Ascending aorta (tissue), 2 donors: ENCODE results near the gene ADAMTS12. TPM values are rescaled to one million over a fixed set of nuclear protein-coding genes. Genes with fewer than 3 reads are reported as not detected.

Source experiments
- DNase-seq, 2 donors: peaks; one replicate each; pipeline ENCODE4 v3.0.0-alpha.2; 2019; ENCODE audit warnings: low spot score in 2 of 2
- H3K27ac ChIP-seq, 2 donors: fragments of 200-600 bp; sonication (generic); one replicate each; pipeline ENCODE4 v1.5.1; 2016 to 2017; ENCODE audit warnings: mild to moderate bottlenecking in 1 of 2
- H3K27me3 ChIP-seq: fragments of 200-600 bp; sonication (generic); one replicate; pipeline ENCODE4 v1.5.1; 2017
- H3K36me3 ChIP-seq, 2 donors: fragments of 200-600 bp; sonication (generic); one replicate each; pipeline ENCODE4 v1.5.1; 2016
- H3K4me1 ChIP-seq, 2 donors: fragments of 200-600 bp; sonication (generic); one replicate each; pipeline ENCODE4 v1.5.1; 2016 to 2017; ENCODE audit warnings: mild to moderate bottlenecking in 1 of 2
- H3K4me3 ChIP-seq, 2 donors: fragments of 200-600 bp; sonication (generic); one replicate each; pipeline ENCODE4 v1.5.1; 2016 to 2017; ENCODE audit warnings: mild to moderate bottlenecking in 1 of 2
- H3K9me3 ChIP-seq, 2 donors: fragments of 200-600 bp; sonication (generic); one replicate each; pipeline ENCODE4 v1.5.1; 2016
- intact Hi-C: fragments of 100-400 bp; cut with DNase I; formaldehyde crosslinking; loops from one replicate; pipeline ENCODE4 v1.15.1; 2023
- total RNA-seq: library from RNA; depleted of rRNA; stranded (reverse); fragments of >200 nt; gene quantifications from one replicate; pipeline ENCODE4 v1.1.0, GENCODE V29; 2016
- TF ChIP-seq, protein P1 (sequence below), 3 experiments: fragments of 200-600 bp in 2 of 3; fragments of 450-650 bp in 1 of 3; sonication (generic) in 2 of 3; IDR thresholded peaks; one replicate each; pipeline ENCODE4 v1.5.1; 2016 to 2019; ENCODE audit warnings: antibody characterized with exemption in 3 of 3, mild to moderate bottlenecking in 1 of 3, moderate library complexity in 1 of 3

The ADAMTS12 gene
- total RNA-seq, 1 donor from 2014 or later, result 1.4 TPM

DNA sequence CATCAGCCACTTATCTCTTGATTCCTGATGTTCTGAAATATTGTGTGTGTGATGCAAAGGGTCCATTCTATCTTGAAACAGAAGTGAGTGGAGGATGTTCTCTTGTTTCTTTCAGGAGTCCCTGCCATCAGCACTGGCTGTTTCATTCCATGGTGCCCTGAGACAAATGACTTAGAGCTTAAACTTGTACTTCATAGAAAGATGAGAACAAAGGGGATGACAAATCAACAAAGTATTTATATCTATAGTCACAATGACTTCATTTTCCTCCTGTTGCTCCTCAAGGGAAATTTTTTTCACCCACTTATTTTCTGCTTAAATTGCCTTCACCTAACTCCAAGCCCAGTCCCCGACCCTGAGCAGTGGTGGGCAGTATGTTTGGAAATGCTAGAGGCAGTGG, 279.4 kb downstream of the ADAMTS12 start:
- TF ChIP-seq, protein P1, sequence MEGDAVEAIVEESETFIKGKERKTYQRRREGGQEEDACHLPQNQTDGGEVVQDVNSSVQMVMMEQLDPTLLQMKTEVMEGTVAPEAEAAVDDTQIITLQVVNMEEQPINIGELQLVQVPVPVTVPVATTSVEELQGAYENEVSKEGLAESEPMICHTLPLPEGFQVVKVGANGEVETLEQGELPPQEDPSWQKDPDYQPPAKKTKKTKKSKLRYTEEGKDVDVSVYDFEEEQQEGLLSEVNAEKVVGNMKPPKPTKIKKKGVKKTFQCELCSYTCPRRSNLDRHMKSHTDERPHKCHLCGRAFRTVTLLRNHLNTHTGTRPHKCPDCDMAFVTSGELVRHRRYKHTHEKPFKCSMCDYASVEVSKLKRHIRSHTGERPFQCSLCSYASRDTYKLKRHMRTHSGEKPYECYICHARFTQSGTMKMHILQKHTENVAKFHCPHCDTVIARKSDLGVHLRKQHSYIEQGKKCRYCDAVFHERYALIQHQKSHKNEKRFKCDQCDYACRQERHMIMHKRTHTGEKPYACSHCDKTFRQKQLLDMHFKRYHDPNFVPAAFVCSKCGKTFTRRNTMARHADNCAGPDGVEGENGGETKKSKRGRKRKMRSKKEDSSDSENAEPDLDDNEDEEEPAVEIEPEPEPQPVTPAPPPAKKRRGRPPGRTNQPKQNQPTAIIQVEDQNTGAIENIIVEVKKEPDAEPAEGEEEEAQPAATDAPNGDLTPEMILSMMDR (IDR thresholded peaks at IDR 0.05), result no peak
- H3K4me3 ChIP-seq, result no peak overlapping the region
- H3K4me1 ChIP-seq, result no peaks in the 10 kb centered on the region
- no peaks in the 10 kb centered on the region for H3K9me3 ChIP-seq
- DNase-seq, result no peak
- intact Hi-C loops, result no loop called here
- no peaks in the 10 kb centered on the region for H3K36me3 ChIP-seq
- H3K27me3 ChIP-seq, result no peaks in the 10 kb centered on the region
- H3K27ac ChIP-seq, result no peak overlapping the region

DNA sequence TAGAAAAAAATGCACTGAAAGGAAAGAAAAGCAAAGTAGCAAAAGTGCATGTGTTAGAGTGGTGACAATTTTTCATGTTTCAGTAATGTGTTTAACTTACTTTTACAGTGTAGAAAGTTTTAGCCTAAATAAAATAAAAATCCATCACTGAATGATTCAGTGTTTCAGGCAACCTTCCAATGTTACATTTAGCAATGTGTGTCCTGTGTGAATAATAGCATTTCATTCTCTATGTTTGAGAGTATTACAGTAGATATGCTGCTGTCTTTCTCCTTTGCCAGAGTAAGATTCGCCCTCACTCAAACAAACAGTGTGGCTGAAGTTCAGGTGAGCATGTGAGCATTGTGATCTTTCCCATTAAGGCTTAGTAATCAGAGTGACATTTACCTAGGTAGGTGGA, 279.9 kb downstream of the ADAMTS12 start:
- H3K27me3 ChIP-seq, result no peaks in the 10 kb centered on the region
- intact Hi-C loops, result no loop called here
- H3K9me3 ChIP-seq, result no peaks in the 10 kb centered on the region
- H3K4me1 ChIP-seq, result no peaks in the 10 kb centered on the region
- H3K4me3 ChIP-seq, result no peak overlapping the region
- no peak overlapping the region for H3K27ac ChIP-seq
- DNase-seq, result no peak
- no peaks in the 10 kb centered on the region for H3K36me3 ChIP-seq
- TF ChIP-seq, protein P1 (IDR thresholded peaks at IDR 0.05), result no peak

- intact Hi-C loops, result no loop called here
- DNase-seq, result no peak
- Histone ChIP-seq H3K36me3 (no peaks in the 10 kb centered on the region), H3K27ac (no peak overlapping the region), H3K4me1 (no peaks in the 10 kb centered on the region), H3K9me3 (no peaks in the 10 kb centered on the region), H3K4me3 (no peak overlapping the region), H3K27me3 (no peaks in the 10 kb centered on the region)
- TF ChIP-seq, protein P1 (IDR thresholded peaks at IDR 0.05), result no peak
Observed at GRCh38 chr5:33608344-33609041, 283.3 kb downstream of the ADAMTS12 start.

- H3K4me1 ChIP-seq, result no peaks in the 10 kb centered on the region
- DNase-seq, result no peak
- intact Hi-C loops, result no loop called here
- H3K36me3 ChIP-seq, result no peaks in the 10 kb centered on the region
- TF ChIP-seq, protein P1 (IDR thresholded peaks at IDR 0.05), result no peak
- H3K4me3 ChIP-seq, result no peak overlapping the region
- H3K27ac ChIP-seq, result no peak overlapping the region
- H3K27me3 ChIP-seq, result no peaks in the 10 kb centered on the region
- H3K9me3 ChIP-seq, result no peaks in the 10 kb centered on the region
Observed at GRCh38 chr5:33604503-33604902, 287.3 kb downstream of the ADAMTS12 start.

DNA sequence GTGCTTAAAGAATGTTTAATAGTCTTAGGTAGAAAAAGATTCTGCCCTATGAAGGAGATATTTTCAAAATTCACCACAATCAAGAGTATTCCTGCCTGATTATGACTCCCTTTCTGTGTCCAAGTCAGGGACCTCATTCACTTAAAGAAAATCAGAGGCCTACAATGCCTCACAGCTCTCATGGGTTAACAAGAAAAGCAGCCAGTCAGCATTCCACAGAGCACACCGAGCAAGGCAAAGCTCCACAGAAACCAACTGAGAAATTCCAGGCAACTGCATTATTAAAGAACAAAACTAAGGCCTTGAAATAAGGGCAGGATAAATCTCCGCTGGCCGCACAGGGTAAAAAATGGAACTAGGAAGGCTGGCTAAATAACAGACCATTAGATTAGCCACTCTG, 289.9 kb downstream of the ADAMTS12 start:
- no peak overlapping the region for H3K4me3 ChIP-seq
- intact Hi-C loops, result no loop called here
- H3K9me3 ChIP-seq, result no peaks in the 10 kb centered on the region
- TF ChIP-seq, protein P1 (IDR thresholded peaks at IDR 0.05), result no peak
- H3K36me3 ChIP-seq, result no peaks in the 10 kb centered on the region
- H3K27me3 ChIP-seq, result no peaks in the 10 kb centered on the region
- DNase-seq, result no peak
- no peak overlapping the region for H3K27ac ChIP-seq
- H3K4me1 ChIP-seq, result no peaks in the 10 kb centered on the region

DNA sequence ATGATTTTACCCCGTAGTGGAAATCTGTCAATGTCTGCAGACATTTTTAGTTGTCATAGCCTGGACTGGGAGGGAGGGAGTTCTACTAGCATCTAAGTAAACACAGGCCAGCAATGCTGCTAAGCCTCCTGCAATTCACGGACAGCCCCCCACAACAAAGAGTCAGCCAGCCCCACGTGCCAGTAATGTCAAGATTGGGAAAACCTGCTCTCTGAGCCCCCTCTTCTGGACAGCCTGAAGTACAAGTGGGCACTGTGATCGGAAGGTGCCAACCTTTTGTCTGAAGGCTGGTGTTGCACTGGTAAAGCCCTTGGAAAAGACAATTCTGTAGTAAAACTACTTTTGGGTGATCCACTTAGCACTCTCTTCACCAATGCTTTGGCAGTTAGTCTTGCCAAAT, 296.5 kb downstream of the ADAMTS12 start:
- TF ChIP-seq, protein P1 (IDR thresholded peaks at IDR 0.05), result no peak
- no peak overlapping the region for H3K4me3 ChIP-seq
- DNase-seq, result no peak
- no peak overlapping the region for H3K27ac ChIP-seq
- H3K27me3 ChIP-seq, result no peaks in the 10 kb centered on the region
- H3K4me1 ChIP-seq, result no peaks in the 10 kb centered on the region
- no peaks in the 10 kb centered on the region for H3K9me3 ChIP-seq
- no peaks in the 10 kb centered on the region for H3K36me3 ChIP-seq
- intact Hi-C loops, result no loop called here
